ENCODE data around the gene ABCB8. TPM values are rescaled to one million over a fixed set of nuclear protein-coding genes. Genes with fewer than 3 reads are reported as not detected.

The ABCB8 gene
- total and polyA plus RNA-seq, 9 of the 15 experiments (the other 6 are each of a cell fraction or from before 2014, with no cell fraction given): 7.6 to 106 (median 36.3) TPM

GRCh38 chr7:151012911-151013347 lies 15.3 kb upstream of the ABCB8 start (continued):
- TF ChIP-seq BHLHE40 (IDR thresholded peaks at IDR 0.05; ENCODE audit: low read length): no peak
- TF ChIP-seq NFIC (IDR thresholded peaks at IDR 0.05): 0 out of 2 replicates have a peak, but pooled peaks have one; percentile 5
- TF ChIP-seq CTCFL (IDR thresholded peaks at IDR 0.05; ENCODE audit: borderline replicate concordance, insufficient read depth, low read depth, low read length, poor library complexity, severe bottlenecking): peak; percentile 32
- TF ChIP-seq ZNF586 (CRISPR knock-in tag; conservative IDR thresholded peaks at IDR 0.05): no peak
- no peak for TF ChIP-seq MEF2D (tag; conservative IDR thresholded peaks at IDR 0.05; ENCODE audit: low read depth)
- TF ChIP-seq ZNF639 (CRISPR knock-in tag; conservative IDR thresholded peaks at IDR 0.05 in 1 of 2, IDR thresholded peaks at IDR 0.05 in 1 of 2): no peak
- TF ChIP-seq ELK1 (CRISPR knock-in tag; IDR thresholded peaks at IDR 0.05): no peak
- no peak for TF ChIP-seq ZNF717 (CRISPR knock-in tag; IDR thresholded peaks at IDR 0.05)
- peak; percentile 92 for TF ChIP-seq ZBTB33 (CRISPR knock-in tag; IDR thresholded peaks at IDR 0.05)
- no peak for TF ChIP-seq ZNF57 (CRISPR knock-in tag; IDR thresholded peaks at IDR 0.05)
- no peak for TF ChIP-seq ZNF197 (CRISPR knock-in tag; IDR thresholded peaks at IDR 0.05; ENCODE audit: low read depth)
- TF ChIP-seq ARID4B (CRISPR knock-in tag; IDR thresholded peaks at IDR 0.05): no peak
- TF ChIP-seq BRD9 (IDR thresholded peaks at IDR 0.05; ENCODE audit: low read depth, partially characterized antibody): no peak
- no peak for TF ChIP-seq RFX1 (IDR thresholded peaks at IDR 0.05)
- TF ChIP-seq ILF3 (IDR thresholded peaks at IDR 0.05; ENCODE audit: borderline replicate concordance): no peak
- no peak for TF ChIP-seq MAFG (tag; conservative IDR thresholded peaks at IDR 0.05)
- no peak for TF ChIP-seq NCOR1 (IDR thresholded peaks at IDR 0.05)
- TF ChIP-seq ZNF217 (CRISPR knock-in tag; IDR thresholded peaks at IDR 0.05): no peak

All from K562 (cell line).